Measurements from ENCODE around the gene LPCAT1.
"Not testable (repeated sequence)": the region's sequence is repeated elsewhere in the genome, so short reads cannot be mapped to it uniquely, and the experiment has no call there.

The LPCAT1 gene, protein sequence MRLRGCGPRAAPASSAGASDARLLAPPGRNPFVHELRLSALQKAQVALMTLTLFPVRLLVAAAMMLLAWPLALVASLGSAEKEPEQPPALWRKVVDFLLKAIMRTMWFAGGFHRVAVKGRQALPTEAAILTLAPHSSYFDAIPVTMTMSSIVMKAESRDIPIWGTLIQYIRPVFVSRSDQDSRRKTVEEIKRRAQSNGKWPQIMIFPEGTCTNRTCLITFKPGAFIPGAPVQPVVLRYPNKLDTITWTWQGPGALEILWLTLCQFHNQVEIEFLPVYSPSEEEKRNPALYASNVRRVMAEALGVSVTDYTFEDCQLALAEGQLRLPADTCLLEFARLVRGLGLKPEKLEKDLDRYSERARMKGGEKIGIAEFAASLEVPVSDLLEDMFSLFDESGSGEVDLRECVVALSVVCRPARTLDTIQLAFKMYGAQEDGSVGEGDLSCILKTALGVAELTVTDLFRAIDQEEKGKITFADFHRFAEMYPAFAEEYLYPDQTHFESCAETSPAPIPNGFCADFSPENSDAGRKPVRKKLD

DNA sequence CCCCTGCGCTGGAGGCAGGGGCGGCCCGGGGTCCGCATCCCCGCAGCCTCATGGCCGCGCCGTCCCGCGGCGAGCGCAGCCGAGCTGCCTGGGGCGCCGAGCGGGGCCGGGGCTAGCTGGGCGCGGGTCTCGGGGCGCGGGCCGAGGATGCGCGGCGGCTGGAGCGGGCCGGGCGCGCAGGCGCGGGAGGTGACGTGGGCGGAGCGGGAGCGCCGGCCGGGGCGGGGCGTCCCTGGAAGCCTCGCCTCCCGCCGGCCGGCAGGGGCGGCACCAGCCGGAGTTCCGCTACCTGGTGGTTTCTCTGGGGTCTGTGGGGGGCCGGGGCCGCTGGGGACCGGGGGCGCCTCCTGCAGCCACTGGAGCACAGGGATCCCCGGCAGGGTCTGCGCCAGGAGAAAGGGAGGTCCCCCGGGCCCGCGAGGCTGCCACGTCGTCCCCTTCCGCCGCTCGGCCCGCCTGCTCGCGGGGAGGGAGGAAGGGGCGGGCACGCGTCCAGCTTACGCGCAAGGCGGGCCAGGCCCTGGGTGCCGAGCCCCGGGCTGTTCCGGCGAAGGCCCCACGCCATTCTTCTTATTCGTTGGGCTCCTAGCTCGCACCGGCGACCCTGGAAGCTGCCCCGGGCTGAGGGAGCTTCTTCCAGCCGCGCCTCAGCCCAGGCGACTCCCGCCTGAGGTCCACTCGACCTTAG, at the start of gene LPCAT1:
Gene LPCAT1 (minus strand): TSS at position 168 of the 688 bp plus-strand sequence. CDS start 116 bp downstream, at position 52.
- peak; percentile 88 for DNase-seq (ENCODE audit: low spot score)

DNA sequence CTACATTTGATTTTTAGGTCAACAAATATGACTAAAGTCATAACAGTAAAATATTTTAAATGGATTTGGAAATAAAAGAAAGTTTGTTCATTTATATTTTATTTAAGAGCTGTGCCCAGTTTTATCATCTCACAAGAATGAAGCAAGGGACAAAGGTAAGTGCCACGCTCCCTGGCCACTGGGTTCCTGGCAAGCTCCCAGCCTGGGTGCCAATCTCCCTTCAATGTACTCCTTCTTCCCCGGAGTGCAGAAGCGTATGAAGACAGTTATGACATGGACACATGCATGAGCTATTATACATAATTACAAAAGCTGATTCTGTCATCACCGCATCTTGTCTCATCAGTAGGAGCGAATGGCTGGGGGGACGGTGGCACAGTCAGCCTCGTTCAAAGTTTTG, 48.1 kb upstream of the LPCAT1 start:
- not testable (repeated sequence) for DNase-seq (ENCODE audit: low spot score)

GRCh38 chr5:1570975-1571374, 47.2 kb upstream of the LPCAT1 start:
- no peak for DNase-seq (ENCODE audit: low spot score)

- no peak for DNase-seq (ENCODE audit: low spot score)
These were observed 44.6 kb upstream of the LPCAT1 start for GRCh38 chr5:1568201-1568979.

GRCh38 chr5:1567527-1568200, 43.9 kb upstream of the LPCAT1 start:
- not testable (repeated sequence) for DNase-seq (ENCODE audit: low spot score)

GRCh38 chr5:1565737-1566734, 42.3 kb upstream of the LPCAT1 start:
- no peak for DNase-seq (ENCODE audit: low spot score)

DNA sequence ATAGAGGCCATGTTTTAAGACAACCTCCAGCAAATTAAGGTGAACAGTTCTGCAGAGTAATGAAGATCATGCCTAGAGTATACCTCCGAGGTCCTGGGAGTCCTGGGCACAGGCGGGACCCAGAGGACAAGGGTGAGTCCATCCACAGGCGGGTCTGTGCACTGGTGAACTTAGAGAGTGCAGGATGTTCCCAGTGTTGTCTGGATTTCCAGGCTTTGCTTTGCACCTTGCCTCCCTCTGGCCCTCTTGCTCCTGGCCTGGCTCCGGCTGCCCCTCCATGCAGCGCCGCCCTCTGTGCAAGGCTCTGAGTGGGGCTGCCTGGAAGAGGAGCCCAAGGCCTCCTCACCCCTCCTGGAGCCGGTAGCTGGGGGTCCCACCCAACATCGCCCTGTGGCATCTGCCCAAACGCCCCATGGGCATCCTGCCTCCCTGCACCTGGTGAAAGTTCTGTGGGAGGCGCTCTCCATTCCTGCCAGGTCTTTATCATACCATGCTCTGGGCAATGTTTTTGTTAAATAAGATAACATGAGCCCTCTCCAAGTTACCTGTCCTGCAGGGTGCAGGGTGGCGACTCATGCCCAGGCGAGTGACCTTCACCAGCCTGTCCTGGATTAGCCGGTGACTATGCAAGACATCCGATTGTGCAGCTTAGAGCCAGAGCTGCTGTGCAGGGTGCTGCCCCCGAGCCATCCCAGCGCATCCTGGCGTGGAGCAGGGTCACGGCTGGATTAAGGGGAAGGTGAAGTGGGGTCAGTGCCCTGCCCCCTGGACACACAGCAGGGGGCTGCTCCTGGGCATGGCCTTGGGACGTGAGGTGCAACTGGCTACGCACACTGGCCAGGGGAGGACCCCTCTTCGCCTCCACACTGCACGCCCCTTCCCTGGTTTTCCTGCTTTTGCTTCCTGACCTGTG, 41.3 kb upstream of the LPCAT1 start:
- no peak for DNase-seq (ENCODE audit: low spot score)

DNA sequence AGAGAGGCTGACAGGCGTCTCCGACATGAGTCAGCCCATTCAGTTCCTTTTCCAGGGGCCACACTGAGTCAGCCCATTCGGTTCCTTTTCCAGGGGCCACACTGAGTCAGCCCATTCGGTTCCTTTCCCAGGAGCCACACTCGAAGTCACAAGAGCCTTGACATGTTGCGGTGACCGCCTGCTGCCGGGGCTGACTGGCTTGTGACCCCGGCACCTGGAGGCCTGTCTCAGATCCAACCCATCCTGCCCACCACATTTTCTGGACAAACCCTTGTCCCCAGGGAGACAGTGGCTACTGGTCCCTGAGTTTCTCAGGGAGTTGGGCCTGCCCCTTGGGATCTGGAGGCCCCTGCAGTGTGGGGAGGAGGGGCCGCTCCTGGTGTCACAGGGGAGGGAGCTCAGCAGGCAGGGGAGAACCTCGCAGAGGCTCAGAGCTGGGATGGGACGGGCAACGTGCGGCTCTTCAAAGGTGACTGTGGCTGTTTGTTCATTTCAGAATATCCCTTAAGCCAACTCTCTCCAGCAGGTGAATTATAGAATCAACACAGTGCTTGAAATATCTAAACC, 40.5 kb upstream of the LPCAT1 start:
- no peak for DNase-seq (ENCODE audit: low spot score)

- DNase-seq (ENCODE audit: low spot score), result peak; percentile 35
These were observed 39.9 kb upstream of the LPCAT1 start for GRCh38 chr5:1563617-1564181.

DNA sequence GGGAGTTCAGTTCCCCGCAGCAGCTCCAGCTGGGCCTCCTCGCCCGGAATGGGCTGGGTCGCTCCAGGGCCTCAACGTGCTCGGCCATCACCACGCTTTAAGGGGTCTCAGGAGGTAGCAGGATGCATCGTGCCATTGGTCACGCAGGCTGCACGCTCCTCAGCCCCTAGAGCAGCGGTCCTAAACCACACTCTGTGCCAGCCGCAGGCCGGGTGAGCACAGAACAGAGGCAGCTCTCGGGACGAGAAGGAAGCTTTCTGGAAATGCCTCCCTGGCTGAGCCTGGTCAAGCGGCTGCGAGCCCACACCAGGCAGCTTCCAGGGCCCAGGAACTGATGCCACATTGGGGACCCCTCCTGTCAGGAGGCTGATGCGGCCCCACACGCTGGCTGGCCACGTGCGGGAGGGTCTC, 39.3 kb upstream of the LPCAT1 start:
- DNase-seq (ENCODE audit: low spot score), result no peak

DNA sequence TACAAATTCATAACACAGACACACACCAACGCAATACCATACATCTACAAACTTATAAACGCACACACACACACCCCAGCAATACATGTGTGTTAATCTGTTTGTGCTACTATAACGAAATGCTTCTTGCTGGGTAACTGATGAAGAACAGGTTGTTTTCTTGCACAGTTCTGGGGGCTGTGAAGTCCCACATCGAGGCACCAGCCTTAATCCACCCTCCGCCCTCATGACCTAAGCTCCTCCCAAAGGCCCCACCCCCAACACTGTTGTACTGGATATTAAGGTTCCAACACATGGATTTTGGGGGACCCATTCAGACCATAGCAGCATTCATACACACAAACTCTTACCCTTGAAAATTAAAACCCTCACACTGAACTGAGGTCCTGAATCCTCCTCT, 38.8 kb upstream of the LPCAT1 start:
- no peak for DNase-seq (ENCODE audit: low spot score)

GRCh38 chr5:1561402-1561929, 37.7 kb upstream of the LPCAT1 start:
- DNase-seq (ENCODE audit: low spot score), result peak; percentile 29

- DNase-seq (ENCODE audit: low spot score), result not testable (repeated sequence)
These were observed 36.7 kb upstream of the LPCAT1 start for GRCh38 chr5:1560499-1560898.

DNA sequence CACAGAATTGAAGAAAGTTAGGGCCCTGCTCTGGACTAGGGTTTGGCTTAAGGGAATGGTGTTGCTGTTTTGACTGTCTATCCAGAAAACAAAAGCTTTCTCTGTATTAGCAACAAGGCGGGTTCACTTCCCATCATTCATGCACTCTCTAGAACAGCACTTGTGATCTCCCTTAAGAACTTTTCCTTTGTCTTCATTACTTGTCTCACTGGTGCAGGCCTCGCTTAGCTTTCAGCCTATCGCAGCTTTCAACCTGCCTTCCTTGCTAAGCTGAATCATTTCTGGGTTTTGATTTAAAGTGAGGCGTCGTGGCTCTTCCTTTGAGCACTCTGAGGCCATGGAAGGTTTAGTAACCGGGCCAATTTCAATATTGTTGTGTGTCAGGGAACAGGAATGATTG, 35.2 kb upstream of the LPCAT1 start:
- DNase-seq (ENCODE audit: low spot score), result no peak

DNA sequence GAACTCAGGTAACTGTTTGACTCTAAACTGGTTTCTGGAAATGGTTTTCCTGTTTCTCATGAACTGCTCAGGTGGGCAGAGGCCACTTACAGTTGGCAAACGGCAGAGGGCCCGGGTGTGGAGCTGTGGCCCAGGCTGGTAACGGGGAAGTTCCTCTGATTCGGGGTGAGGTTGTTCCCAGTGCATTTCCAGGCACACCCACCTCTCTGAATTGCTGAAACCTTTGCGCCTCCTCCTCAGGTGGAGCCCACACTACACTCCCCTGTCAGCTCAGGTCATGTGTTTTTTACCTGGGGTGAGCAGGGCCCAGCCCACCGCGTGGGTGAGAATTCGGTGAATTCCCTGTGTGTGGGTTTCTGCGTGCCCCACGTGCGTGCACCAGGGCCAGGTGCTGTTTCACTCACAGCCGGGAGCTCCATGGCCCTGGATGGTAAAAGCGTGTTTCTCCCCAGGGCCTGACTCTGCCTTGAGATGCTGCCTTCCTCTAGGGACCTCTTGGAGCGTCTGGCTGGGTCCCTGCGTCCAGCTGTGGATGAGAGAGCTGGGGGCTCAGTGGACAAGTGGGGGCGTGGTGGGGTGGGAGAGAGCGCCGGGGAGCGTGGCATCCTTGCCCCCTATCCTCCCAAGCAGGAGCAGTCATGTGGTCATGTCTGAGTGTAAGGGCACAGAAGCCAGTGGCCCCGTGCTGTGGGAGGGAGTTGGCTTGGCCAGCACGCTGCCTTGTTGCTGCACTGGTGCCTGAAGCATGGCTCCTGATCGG, 33.5 kb upstream of the LPCAT1 start:
- DNase-seq (ENCODE audit: low spot score), result peak; percentile 34

DNA sequence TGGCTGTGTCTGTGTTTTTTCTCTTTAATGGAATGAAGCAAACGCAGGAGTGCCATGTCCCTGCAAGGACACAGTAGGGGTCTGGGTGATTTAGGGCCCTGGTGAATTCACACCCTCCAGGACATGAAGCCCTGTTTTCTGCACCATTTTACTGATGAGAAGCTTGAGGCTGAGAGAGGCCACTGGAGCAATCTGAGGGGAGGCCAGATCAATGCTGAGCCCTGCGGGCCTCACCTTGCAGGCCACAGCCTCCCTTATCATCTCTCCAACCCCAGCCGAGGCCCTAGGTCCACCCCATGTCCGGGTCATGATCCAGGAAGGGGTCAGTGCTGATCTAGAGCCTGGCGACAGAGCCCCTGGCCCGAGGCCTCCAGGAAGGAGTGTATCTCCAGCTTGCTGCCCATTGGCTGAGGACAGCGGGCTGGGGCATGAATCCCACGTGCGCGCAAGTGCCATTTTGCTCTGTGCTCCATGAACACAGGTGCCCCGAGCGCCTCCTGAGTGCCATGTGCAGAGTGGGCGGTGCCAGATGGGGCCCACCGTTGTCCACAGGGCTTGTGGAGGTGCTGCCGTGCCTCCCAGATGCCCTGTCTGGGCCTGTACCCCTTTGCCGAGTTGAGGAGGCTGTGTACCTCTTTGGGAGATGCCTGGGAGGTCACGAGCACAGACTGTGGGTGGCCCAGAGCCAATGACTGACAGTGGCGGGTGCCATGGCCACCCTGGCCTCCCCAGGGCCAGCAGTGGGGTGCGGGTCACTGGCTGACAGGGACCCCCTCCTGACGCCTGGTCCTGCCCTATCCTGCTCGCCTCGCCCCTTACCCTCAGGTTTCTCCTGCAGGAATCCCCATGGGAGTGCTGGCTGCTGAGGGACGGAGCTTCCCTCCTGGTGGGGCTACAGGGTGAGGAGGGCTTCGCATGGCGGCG, 32.3 kb upstream of the LPCAT1 start:
- peak; percentile 36 for DNase-seq (ENCODE audit: low spot score)
